ENCODE results near the gene EML4. TPM values are rescaled to one million over a fixed set of nuclear protein-coding genes. Genes with fewer than 3 reads are reported as not detected.

Gene EML4
- total RNA-seq, 1 donor from 2014 or later = 50.8 TPM

GRCh38 chr2:42359965-42360483, 190.9 kb downstream of the EML4 start:
- Mint-ChIP-seq H3K27ac (ENCODE audit: unreplicated experiment) (peak overlapping the region; percentile 95), H3K4me3 (ENCODE audit: unreplicated experiment) (peak overlapping the region; percentile 89), H3K9me3 (ENCODE audit: unreplicated experiment) (peaks cover 1% of the 10 kb centered on the region), H3K36me3 (ENCODE audit: unreplicated experiment) (no peaks in the 10 kb centered on the region), H3K27me3 (ENCODE audit: unreplicated experiment) (peaks cover 2% of the 10 kb centered on the region), H3K4me1 (ENCODE audit: low read depth, unreplicated experiment) (peaks cover 32% of the 10 kb centered on the region)
- no peak for TF ChIP-seq CTCF (IDR thresholded peaks at IDR 0.05; ENCODE audit: partially characterized antibody, unreplicated experiment)
- no peak for DNase-seq

- H3K27me3 Mint-ChIP-seq (ENCODE audit: unreplicated experiment) = peaks cover 2% of the 10 kb centered on the region
- H3K27ac Mint-ChIP-seq (ENCODE audit: unreplicated experiment) = peak overlapping the region; percentile 95
- peak overlapping the region; percentile 89 for H3K4me3 Mint-ChIP-seq (ENCODE audit: unreplicated experiment)
- H3K4me1 Mint-ChIP-seq (ENCODE audit: low read depth, unreplicated experiment) = peaks cover 32% of the 10 kb centered on the region
- H3K36me3 Mint-ChIP-seq (ENCODE audit: unreplicated experiment) = no peaks in the 10 kb centered on the region
- H3K9me3 Mint-ChIP-seq (ENCODE audit: unreplicated experiment) = peaks cover 1% of the 10 kb centered on the region
- no peak for DNase-seq
- TF ChIP-seq CTCF (IDR thresholded peaks at IDR 0.05; ENCODE audit: partially characterized antibody, unreplicated experiment) = no peak
Observed at GRCh38 chr2:42360493-42360889, 191.3 kb downstream of the EML4 start.

GRCh38 chr2:42360890-42361727, 192.0 kb downstream of the EML4 start, which contains the start of gene COX7A2L:
COX7A2L (minus strand) TSS chr2:42361217; CDS start chr2:42361161, 56 bp downstream.
- peak within 1 kb of the TSS; percentile 89 for H3K4me3 Mint-ChIP-seq (ENCODE audit: unreplicated experiment)
- no peaks in the 10 kb centered on the region for H3K36me3 Mint-ChIP-seq (ENCODE audit: unreplicated experiment)
- DNase-seq = peak; percentile 97
- peaks cover 32% of the 10 kb centered on the region for H3K4me1 Mint-ChIP-seq (ENCODE audit: low read depth, unreplicated experiment)
- no peak for TF ChIP-seq CTCF (IDR thresholded peaks at IDR 0.05; ENCODE audit: partially characterized antibody, unreplicated experiment)
- peaks cover 2% of the 10 kb centered on the region for H3K27me3 Mint-ChIP-seq (ENCODE audit: unreplicated experiment)
- H3K9me3 Mint-ChIP-seq (ENCODE audit: unreplicated experiment) = peaks cover 1% of the 10 kb centered on the region
- H3K27ac Mint-ChIP-seq (ENCODE audit: unreplicated experiment) = peak within 1 kb of the TSS; percentile 95

GRCh38 chr2:42361728-42362283, 192.7 kb downstream of the EML4 start:
- no peak for TF ChIP-seq CTCF (IDR thresholded peaks at IDR 0.05; ENCODE audit: partially characterized antibody, unreplicated experiment)
- H3K36me3 Mint-ChIP-seq (ENCODE audit: unreplicated experiment) = no peaks in the 10 kb centered on the region
- DNase-seq = no peak
- peaks cover 32% of the 10 kb centered on the region for H3K4me1 Mint-ChIP-seq (ENCODE audit: low read depth, unreplicated experiment)
- peak overlapping the region; percentile 95 for H3K27ac Mint-ChIP-seq (ENCODE audit: unreplicated experiment)
- peaks cover 1% of the 10 kb centered on the region for H3K9me3 Mint-ChIP-seq (ENCODE audit: unreplicated experiment)
- peaks cover 2% of the 10 kb centered on the region for H3K27me3 Mint-ChIP-seq (ENCODE audit: unreplicated experiment)
- H3K4me3 Mint-ChIP-seq (ENCODE audit: unreplicated experiment) = peak overlapping the region; percentile 89

- H3K27ac Mint-ChIP-seq (ENCODE audit: unreplicated experiment) = no peak overlapping the region
- DNase-seq = no peak
- TF ChIP-seq CTCF (IDR thresholded peaks at IDR 0.05; ENCODE audit: partially characterized antibody, unreplicated experiment) = no peak
- H3K4me3 Mint-ChIP-seq (ENCODE audit: unreplicated experiment) = no peak overlapping the region
- H3K36me3 Mint-ChIP-seq (ENCODE audit: unreplicated experiment) = no peaks in the 10 kb centered on the region
- no peaks in the 10 kb centered on the region for H3K27me3 Mint-ChIP-seq (ENCODE audit: unreplicated experiment)
- peaks cover 38% of the 10 kb centered on the region for H3K4me1 Mint-ChIP-seq (ENCODE audit: low read depth, unreplicated experiment)
- H3K9me3 Mint-ChIP-seq (ENCODE audit: unreplicated experiment) = peaks cover 1% of the 10 kb centered on the region
Observed at GRCh38 chr2:42363413-42363812, 194.3 kb downstream of the EML4 start.
